GM12865 (cell line): ENCODE results near the gene AEBP1.

ENCODE experiments used
- DNase-seq: peaks from one replicate; pipeline ENCODE4 v3.0.0; 2010; ENCODE audit warnings: low read depth
- H3K4me3 ChIP-seq: 2 replicates; pipeline ENCODE4 v1.5.1; 2011; ENCODE audit warnings: mild to moderate bottlenecking, low read depth, low read length, control low read depth
- TF ChIP-seq, protein P1 (sequence below): IDR thresholded peaks from 2 replicates; pipeline ENCODE4 v1.5.1; 2011; ENCODE audit warnings: low read length, control low read depth, low read depth, inconsistent platforms; ENCODE audit not compliant: insufficient read depth; ENCODE audit errors: missing control alignments

AEBP1 gene

DNA sequence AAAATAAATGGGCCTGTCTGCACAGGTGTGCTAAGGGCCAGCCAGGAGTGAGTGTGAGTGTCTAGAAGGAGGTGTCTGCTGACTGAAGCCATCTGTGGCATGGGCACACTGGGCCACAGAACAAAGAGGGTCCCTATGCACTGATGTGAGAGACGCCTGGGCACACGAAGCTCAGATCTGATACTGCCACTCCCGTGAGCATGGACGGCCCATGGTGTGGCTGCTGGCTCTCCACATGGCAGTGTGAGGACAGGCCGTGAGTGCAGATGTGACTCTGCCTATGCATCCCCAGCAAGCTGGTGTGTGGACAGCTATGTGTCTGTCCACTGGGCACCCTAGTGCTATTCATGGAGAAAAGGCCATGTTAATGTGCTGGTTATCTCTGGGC is 49.8 kb downstream of the AEBP1 start:
- TF ChIP-seq, protein P1, sequence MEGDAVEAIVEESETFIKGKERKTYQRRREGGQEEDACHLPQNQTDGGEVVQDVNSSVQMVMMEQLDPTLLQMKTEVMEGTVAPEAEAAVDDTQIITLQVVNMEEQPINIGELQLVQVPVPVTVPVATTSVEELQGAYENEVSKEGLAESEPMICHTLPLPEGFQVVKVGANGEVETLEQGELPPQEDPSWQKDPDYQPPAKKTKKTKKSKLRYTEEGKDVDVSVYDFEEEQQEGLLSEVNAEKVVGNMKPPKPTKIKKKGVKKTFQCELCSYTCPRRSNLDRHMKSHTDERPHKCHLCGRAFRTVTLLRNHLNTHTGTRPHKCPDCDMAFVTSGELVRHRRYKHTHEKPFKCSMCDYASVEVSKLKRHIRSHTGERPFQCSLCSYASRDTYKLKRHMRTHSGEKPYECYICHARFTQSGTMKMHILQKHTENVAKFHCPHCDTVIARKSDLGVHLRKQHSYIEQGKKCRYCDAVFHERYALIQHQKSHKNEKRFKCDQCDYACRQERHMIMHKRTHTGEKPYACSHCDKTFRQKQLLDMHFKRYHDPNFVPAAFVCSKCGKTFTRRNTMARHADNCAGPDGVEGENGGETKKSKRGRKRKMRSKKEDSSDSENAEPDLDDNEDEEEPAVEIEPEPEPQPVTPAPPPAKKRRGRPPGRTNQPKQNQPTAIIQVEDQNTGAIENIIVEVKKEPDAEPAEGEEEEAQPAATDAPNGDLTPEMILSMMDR, result no peak
- no peak overlapping the region for H3K4me3 ChIP-seq
- no peak for DNase-seq

DNA sequence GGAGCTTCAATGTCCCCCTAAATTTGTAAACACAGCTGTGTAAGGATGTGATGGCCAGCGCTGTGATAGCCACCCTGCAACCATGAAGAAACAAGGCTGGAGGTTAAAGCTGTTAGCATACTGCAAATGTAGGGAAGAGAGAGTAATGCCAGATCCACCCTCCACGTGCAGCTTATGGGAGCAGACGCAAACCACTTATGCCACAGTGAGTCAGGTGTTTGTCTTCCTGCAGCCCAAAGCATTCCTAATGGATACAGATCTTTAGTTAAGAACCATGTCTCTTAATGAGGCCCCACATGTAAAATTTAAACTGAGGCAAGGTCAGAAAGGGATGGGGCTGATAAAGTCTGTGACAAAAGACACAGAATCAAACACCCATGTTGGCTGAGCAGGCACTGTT is 50.6 kb downstream of the AEBP1 start:
- TF ChIP-seq, protein P1, result no peak
- no peak for DNase-seq
- no peak overlapping the region for H3K4me3 ChIP-seq

DNA sequence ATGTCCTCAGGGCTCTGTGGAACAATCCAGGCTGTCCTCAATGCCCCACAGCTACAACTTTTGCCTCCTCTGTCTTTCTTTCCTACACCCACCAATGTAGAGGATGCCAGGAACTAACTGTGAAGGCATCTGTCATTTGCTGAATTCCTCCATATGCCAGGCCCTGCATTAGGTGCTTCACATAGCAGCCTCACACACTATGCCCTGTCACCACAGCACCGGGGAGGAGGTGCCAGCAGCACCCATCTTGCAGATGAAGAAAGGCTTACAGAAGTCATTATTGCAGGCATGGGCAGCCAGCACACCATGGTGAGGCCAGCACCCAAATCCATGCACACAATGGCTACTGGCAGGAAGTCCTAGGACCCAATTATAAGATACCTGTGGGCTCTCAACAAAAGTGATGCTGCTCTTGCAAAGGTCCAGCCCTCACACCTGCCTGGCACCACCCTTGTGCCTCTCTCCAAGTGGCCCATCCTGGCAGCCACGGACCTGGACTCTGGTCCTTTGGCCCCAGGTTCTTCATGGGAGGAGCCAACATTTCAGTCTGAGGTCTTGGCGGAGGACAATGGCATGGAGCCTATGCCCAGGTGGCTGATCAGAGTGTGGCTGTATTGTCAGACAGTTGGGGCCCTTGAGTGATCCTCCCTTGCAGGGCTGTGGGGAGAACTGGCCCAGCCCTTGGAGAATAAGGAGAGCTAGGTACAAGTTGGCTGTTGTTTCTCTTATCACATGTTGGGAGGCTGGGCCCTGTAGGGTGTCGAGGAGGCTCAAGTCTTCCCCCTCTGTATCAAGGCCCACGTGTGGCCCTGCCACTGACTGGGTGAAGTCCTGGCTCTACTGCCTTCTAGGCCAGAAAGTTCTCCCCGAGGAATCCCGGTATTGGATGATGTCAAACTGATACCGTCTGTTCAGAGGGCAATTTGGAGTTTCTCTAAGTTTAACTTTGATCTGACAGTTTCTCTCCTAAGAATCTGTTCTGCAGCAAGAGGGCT is 51.3 kb downstream of the AEBP1 start:
- no peak overlapping the region for H3K4me3 ChIP-seq
- no peak for DNase-seq
- TF ChIP-seq, protein P1, result no peak

DNA sequence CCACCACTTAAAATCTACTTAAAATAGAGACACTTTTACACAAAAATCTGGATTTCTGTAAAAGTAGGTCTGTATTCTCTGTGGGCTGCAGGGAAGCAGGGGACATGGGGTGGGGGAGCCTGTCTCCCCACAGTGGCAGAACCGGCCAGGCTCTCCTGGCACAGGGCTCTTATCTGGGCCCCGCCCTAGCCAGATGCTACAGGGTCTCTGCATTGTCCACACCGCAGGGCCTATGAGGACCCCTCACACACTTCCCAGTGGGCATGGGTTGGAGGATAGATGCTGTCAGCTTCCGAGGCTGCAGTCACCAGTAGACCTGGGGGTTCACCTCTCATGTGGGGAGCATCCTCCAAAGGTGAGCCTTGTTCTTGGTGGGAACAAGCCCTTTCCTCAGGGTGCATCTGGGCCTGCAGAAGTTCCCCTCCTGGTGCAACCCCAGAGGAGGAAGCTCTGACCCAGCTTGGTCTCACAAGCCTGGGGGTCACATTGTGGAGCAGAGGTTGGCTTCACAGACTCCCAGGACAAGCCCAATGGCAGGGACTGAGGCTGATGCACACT is 52.4 kb downstream of the AEBP1 start:
- TF ChIP-seq, protein P1, result no peak
- H3K4me3 ChIP-seq, result no peak overlapping the region
- DNase-seq, result no peak

DNA sequence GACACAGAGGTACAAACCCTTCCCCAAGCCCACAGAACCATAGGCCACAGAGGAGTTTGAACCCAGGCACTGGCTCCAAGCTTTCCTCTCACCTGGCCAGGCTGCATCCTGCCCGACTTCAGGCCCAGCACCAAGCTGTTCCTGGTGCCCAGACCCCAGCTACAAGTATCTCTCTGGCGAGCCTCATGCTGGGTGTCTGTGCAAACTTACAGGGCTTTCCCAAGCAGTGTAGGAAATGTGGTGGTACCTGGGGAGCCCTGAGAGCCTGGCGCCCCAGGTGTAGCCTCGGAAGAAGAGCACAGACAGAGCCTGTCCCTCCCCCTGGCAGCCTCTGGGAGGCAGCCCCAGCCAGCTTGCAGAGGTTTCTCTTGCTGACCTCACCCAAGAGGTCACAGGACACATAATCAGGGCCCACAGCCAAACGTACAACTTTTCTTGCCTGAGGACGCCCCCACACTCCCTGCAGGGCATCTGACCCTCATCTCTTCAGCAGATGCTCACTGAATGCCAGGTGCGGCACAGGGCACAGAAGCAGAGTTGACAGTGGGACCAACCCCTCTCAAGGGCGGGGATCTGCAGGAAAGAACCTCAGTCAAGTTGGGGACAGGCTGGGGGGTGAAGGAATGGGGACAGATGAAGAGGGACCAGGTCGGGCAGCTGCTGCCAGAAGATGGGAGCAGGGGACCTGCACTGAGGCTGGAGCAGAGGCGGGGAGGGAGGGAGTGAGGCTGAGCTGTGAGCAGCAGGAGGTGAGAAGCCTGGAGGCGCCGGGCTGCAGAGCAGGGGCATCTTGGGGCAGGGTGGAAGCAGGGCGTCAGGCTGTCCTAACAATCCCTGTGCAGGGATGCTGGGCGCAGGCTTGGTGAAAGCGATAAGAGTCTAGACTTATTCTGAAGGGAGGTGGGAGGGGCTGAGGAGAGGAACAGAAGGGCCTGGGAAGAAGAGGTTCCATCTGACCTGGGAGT is 53.3 kb downstream of the AEBP1 start:
- TF ChIP-seq, protein P1, result no peak
- no peak for DNase-seq

DNA sequence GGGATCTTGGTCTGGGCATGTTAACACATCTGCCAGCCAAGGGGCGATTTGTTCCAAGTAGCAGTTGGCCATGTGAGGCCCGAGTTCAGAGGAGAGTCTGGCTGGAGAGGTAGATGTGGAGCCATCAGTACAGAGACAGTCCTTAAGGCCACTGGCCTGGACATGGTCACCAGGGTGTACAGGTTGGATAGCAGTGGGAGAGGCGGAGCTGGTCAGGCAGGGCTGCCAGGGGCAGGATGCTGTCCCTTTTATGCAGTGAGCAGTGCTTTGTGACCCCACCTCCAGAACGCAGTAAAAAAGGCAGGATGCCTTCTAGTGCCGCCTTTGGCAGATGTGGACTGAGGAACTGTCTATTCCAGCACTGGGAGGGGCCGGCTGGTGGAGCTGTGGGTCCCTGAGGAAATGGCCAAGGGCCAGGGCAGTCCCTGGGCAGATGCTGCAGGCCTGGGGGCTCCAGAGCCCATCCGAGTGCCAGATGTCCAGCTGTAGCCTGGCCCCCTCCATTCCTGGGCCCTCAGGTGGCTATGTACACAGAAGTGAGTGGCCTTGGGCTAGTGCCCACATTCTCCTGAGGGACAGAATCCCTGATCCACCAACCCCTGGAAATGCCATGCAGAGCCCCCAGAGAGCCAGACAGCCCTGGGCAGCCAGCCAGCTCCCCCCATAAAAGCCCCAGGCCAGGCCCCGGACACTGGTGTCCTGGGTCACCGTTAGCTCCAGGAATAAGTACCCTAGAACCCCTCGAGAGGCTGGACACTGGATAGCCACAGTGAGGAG is 54.1 kb downstream of the AEBP1 start:
- H3K4me3 ChIP-seq, result no peak overlapping the region
- TF ChIP-seq, protein P1, result no peak
- no peak for DNase-seq

More for the DNA sequence above, 53.3 kb downstream of the AEBP1 start:
- H3K4me3 ChIP-seq, result no peak overlapping the region
